ENCODE data around the gene EFCAB12. TPM values are rescaled to one million over a fixed set of nuclear protein-coding genes. Genes with fewer than 3 reads are reported as not detected.
"Not testable (repeated sequence)": the region's sequence is repeated elsewhere in the genome, so short reads cannot be mapped to it uniquely, and the experiment has no call there.

EFCAB12 gene
- total RNA-seq, 1 experiment from 2014 or later = 0.08 TPM

- in situ Hi-C loops (cut with HindIII; ENCODE audit: low pct_unique_long_range_greater_than_20kb, low sequenced_read_pairs) = no loop called here
- no peak for DNase-seq (ENCODE audit: low read depth, low spot score)
Observed at GRCh38 chr3:129412542-129413198, 15.8 kb downstream of the EFCAB12 start.

- DNase-seq (ENCODE audit: low read depth, low spot score) = no peak
- in situ Hi-C loops (cut with HindIII; ENCODE audit: low pct_unique_long_range_greater_than_20kb, low sequenced_read_pairs) = no loop called here
Observed at GRCh38 chr3:129410971-129411370, 17.5 kb downstream of the EFCAB12 start.

DNA sequence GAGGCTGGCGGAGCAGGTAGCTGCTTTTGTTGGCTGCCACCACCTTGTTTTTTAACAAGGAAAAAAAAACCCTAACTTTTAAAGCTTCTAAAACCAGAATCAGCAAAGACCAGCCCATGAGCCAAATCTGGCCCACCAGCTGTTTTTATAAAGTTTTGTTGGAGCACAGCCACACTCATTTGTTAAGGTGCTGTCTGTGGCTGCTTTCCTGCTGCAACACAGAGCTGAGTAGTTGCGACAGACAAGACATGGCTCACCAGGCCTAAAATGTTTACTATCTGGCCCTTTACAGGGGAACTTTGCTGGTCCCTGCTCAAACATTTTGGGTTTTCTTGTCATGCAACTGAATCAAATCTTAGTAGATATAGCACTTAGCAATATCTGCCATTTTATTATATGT, 18.9 kb downstream of the EFCAB12 start:
- in situ Hi-C loops (cut with HindIII; ENCODE audit: low pct_unique_long_range_greater_than_20kb, low sequenced_read_pairs) = no loop called here
- no peak for DNase-seq (ENCODE audit: low read depth, low spot score)

- DNase-seq (ENCODE audit: low read depth, low spot score) = no peak
- in situ Hi-C loops (cut with HindIII; ENCODE audit: low pct_unique_long_range_greater_than_20kb, low sequenced_read_pairs) = no loop called here
Observed at GRCh38 chr3:129404610-129405009, 23.8 kb downstream of the EFCAB12 start.

DNA sequence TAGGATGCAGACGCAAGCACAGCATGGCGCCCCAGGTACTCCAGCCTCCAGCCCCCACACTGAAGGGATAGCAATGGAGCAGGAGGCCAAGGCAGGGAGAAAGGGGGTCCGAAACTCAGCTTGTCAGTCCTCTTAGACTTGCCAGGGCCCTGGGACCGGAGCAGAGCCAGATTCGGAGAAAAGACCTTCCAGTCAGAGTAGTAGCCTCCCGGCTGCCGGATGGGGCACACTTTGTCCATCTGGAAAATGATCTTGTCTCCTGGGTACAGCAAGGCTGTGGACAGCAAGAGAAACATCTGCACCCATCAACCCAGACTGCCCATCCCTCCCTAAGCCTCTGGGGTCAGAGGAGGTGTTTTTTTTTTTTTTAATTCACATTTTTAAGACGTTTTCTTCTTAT, 24.3 kb downstream of the EFCAB12 start:
- DNase-seq (ENCODE audit: low read depth, low spot score) = no peak
- in situ Hi-C loops (cut with HindIII; ENCODE audit: low pct_unique_long_range_greater_than_20kb, low sequenced_read_pairs) = no loop called here

GRCh38 chr3:129403450-129403849, 25.0 kb downstream of the EFCAB12 start:
- in situ Hi-C loops (cut with HindIII; ENCODE audit: low pct_unique_long_range_greater_than_20kb, low sequenced_read_pairs) = no loop called here
- DNase-seq (ENCODE audit: low read depth, low spot score) = no peak

DNA sequence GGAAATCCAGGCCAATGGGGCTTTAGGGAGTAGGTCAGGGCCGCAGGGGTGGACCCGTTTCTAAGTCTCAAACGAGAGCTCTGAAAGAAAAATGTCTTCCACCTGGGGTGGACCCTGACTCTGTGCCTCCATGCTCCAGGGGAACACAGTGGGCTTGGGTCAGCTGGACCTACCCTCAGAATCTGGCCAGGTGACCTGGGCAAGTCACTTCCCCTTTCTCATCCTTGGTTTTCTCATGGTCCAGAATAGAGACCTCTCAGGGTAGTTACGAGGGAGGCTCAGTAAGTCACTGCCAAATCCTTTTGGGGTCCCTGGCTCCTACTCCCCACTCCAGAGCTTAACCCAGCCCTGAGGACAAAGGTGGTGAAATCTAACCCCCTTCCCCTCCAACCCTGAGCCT, 25.8 kb downstream of the EFCAB12 start:
- in situ Hi-C loops (cut with HindIII; ENCODE audit: low pct_unique_long_range_greater_than_20kb, low sequenced_read_pairs) = no loop called here
- DNase-seq (ENCODE audit: low read depth, low spot score) = no peak

DNA sequence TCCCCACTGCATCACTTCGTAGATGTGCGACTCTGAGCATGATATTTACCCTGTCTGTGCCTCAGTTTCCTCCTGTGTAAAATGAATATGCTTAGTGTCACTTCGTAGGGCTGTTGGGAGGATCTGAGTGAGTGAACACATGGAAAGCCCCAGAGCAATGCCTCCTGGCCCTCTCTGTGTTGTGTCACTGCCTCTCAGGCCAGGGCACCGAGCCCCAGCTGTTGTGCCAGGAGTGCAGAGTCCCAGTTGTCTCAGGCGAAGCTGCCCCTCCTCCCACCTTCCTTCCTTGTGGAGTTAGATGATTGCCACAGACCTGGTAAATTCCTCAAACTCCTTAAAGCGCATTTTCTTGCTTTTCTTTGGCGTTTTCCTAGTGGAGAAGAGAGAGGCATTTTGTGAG, 26.2 kb downstream of the EFCAB12 start:
- in situ Hi-C loops (cut with HindIII; ENCODE audit: low pct_unique_long_range_greater_than_20kb, low sequenced_read_pairs) = no loop called here
- DNase-seq (ENCODE audit: low read depth, low spot score) = no peak

DNA sequence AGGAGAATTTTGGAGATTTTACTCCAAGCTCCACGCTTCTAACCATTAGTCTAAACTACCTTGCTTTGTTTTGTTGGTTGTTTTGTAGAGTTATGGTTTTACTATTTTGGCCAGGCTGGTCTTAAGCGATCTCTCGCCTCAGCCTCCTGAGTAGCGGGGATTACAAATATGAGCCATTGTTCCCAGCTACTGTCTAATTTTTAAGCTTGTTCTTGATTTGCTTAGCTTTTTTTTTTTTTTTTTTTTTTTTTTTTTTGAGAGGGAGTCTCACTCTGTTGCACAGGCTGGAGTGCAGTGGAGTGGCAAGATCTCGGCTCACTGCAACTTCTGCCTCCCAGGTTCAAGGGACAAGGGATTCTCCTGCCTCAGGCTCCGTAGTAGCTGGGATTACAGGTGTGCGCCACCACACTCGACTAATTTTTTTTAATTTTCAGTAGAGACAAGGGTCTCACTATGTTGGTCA, 28.5 kb downstream of the EFCAB12 start:
- in situ Hi-C loops (cut with HindIII; ENCODE audit: low pct_unique_long_range_greater_than_20kb, low sequenced_read_pairs) = no loop called here
- no peak for DNase-seq (ENCODE audit: low read depth, low spot score)

- DNase-seq (ENCODE audit: low read depth, low spot score) = peak; percentile 97
- in situ Hi-C loops (cut with HindIII; ENCODE audit: low pct_unique_long_range_greater_than_20kb, low sequenced_read_pairs) = no loop called here
Observed at GRCh38 chr3:129399145-129399894, 29.1 kb downstream of the EFCAB12 start.

DNA sequence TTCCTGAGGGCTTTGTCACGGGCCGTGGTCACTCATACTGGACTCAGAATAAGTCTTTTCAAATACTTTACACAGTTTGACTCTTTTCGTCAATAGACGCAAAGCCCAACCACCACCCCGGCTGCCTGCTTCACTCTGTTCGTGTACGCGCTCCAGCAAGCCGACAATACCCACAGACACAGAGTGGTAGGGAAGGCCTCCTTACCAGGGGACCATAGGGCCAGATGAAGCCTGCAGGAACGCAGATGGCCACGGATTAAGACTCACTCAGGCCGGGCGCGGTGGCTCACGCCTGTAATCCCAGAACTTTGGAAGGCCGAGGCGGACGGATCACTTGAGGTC, 29.7 kb downstream of the EFCAB12 start:
- no peak for DNase-seq (ENCODE audit: low read depth, low spot score)
- in situ Hi-C loops (cut with HindIII; ENCODE audit: low pct_unique_long_range_greater_than_20kb, low sequenced_read_pairs) = no loop called here

DNA sequence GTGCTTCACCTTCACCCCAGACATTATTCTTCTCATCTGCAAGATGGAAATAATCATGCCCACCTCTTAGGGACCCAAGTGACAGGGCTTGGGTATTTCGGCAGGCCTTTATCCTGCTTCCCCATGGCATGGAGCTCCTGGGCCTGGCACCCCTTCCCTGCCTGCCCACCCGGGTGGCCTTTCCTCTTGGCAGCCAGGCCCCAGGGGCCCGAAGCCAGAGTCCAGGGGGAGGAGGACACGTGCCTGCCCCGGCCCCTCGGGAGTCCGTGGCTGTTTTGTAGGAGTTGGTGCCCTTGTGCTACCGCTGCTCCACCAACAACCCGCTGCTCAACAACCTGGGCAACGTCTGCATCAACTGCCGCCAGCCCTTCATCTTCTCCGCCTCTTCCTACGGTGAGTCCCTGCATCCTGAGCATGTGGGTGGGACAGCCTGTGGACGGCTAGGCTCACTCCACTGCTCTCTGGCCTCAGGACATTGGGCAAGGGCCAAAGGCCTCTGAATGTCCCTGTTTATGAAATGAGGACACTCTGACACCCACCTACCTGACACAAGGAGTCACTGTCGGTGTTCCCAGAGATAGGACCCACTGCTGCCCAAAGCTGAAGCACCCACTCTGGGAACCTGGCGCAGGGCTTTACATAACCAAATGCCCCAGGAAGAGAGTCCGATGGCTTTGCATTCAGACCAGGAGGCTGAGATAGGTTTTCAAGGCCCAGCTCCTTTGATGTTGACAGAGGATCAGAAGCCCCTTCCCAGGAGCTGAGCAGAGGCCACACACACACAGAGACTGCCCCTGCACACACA, 34.5 kb downstream of the EFCAB12 start:
- in situ Hi-C loops (cut with HindIII; ENCODE audit: low pct_unique_long_range_greater_than_20kb, low sequenced_read_pairs); DNase-seq (ENCODE audit: low read depth, low spot score): not testable (repeated sequence)

- in situ Hi-C loops (cut with HindIII; ENCODE audit: low pct_unique_long_range_greater_than_20kb, low sequenced_read_pairs) = no loop called here
- no peak for DNase-seq (ENCODE audit: low read depth, low spot score)
Observed at GRCh38 chr3:129393271-129393670, 35.2 kb downstream of the EFCAB12 start.

- in situ Hi-C loops (cut with HindIII; ENCODE audit: low pct_unique_long_range_greater_than_20kb, low sequenced_read_pairs) = not testable (repeated sequence)
- peak; percentile 34 for DNase-seq (ENCODE audit: low read depth, low spot score)
Observed at GRCh38 chr3:129392106-129392887, 36.1 kb downstream of the EFCAB12 start.

GRCh38 chr3:129391583-129391982, 36.9 kb downstream of the EFCAB12 start:
- DNase-seq (ENCODE audit: low read depth, low spot score); in situ Hi-C loops (cut with HindIII; ENCODE audit: low pct_unique_long_range_greater_than_20kb, low sequenced_read_pairs): not testable (repeated sequence)

GRCh38 chr3:129389572-129389937, 38.9 kb downstream of the EFCAB12 start:
- DNase-seq (ENCODE audit: low read depth, low spot score) = no peak
- in situ Hi-C loops (cut with HindIII; ENCODE audit: low pct_unique_long_range_greater_than_20kb, low sequenced_read_pairs) = no loop called here

DNA sequence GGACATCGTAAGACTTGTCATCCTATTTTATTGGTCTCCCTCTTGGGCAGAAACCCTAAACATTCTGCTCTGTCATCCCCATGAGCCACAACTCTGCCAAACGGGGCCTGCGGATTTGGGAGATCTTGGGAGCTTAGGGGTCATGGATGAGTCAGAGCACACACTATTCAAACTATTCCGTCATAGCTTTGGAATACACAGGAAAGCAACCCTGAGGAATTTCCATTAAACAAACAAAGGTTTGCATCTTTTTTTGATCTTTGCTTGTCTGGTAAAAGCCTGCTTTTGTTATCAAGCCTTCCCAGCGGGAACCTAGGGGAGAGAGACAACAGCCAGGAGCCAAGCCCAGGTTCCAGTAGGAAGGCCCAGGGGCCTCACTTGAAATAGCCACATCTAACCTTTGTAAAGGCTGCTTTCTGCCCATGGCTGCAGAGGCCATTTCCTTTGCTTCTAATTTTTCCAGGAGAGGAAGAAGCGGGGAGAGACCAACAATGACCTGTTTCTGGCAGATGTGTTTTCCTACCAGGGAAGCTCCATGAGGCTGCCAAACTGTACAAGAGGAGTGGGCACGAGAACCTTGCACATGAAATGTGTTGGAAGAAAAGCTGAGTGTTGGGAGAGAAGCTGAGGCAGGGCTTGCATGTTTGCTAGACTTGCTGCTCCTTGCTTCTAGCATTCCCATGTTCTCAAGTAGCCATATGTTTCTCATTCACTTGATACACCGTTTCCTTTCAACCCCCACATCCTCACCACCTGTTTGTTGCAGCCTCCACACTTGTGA, 39.5 kb downstream of the EFCAB12 start:
- DNase-seq (ENCODE audit: low read depth, low spot score); in situ Hi-C loops (cut with HindIII; ENCODE audit: low pct_unique_long_range_greater_than_20kb, low sequenced_read_pairs): not testable (repeated sequence)
